IMR-90 (cell line): ENCODE results near the gene RPS6KA2.

ENCODE experiments used
- BHLHE40 ChIP-seq: fragments of 150-350 bp; IDR thresholded peaks from 2 replicates; pipeline ENCODE4 v1.6.1; 2016; ENCODE audit warnings: mild to moderate bottlenecking, low read depth, low read length
- CEBPB ChIP-seq: IDR thresholded peaks from 2 replicates; pipeline ENCODE4 v1.6.1; 2012; ENCODE audit warnings: low read depth, low read length, improper control_type of control experiment
- ELK1 ChIP-seq: fragments of 150-350 bp; IDR thresholded peaks from 2 replicates; pipeline ENCODE4 v1.6.1; 2016; ENCODE audit warnings: low read depth, mild to moderate bottlenecking, low read length, moderate library complexity, borderline replicate concordance
- FOS ChIP-seq: fragments of 150-350 bp; IDR thresholded peaks from 2 replicates; pipeline ENCODE4 v1.6.1; 2016; ENCODE audit warnings: low read depth, low read length
- MAFK ChIP-seq: IDR thresholded peaks from 2 replicates; pipeline ENCODE4 v1.6.1; 2012; ENCODE audit warnings: low read depth, low read length, improper control_type of control experiment
- MAZ ChIP-seq: IDR thresholded peaks from 2 replicates; pipeline ENCODE4 v1.6.1; 2012; ENCODE audit warnings: low read depth, mild to moderate bottlenecking, low read length, improper control_type of control experiment, moderate library complexity, borderline replicate concordance
- MXI1 ChIP-seq: IDR thresholded peaks from 2 replicates; pipeline ENCODE4 v1.6.1; 2012; ENCODE audit warnings: low read depth, mild to moderate bottlenecking, low read length, moderate library complexity, borderline replicate concordance
- NFE2L2 ChIP-seq: fragments of 150-350 bp; IDR thresholded peaks from 2 replicates; pipeline ENCODE4 v1.6.1; 2016; ENCODE audit warnings: low read depth, mild to moderate bottlenecking, low read length
- POLR2A ChIP-seq: IDR thresholded peaks from 2 replicates; pipeline ENCODE4 v1.6.1; 2012; ENCODE audit warnings: mild to moderate bottlenecking, low read depth, low read length
- RAD21 ChIP-seq: IDR thresholded peaks from 2 replicates; pipeline ENCODE4 v1.6.1; 2012; ENCODE audit warnings: low read length, improper control_type of control experiment
- RCOR1 ChIP-seq: IDR thresholded peaks from 2 replicates; pipeline ENCODE4 v1.6.1; 2012; ENCODE audit warnings: mild to moderate bottlenecking, low read length, improper control_type of control experiment; ENCODE audit not compliant: insufficient replicate concordance
- RFX5 ChIP-seq: IDR thresholded peaks from 2 replicates; pipeline ENCODE4 v1.8.0; 2012; ENCODE audit warnings: low read depth, mild to moderate bottlenecking, low read length, moderate library complexity
- SMC3 ChIP-seq: fragments of 150-350 bp; IDR thresholded peaks from 2 replicates; pipeline ENCODE4 v1.6.1; 2016; ENCODE audit warnings: low read depth, mild to moderate bottlenecking, antibody characterized with exemption, low read length, moderate library complexity
- TF ChIP-seq, protein P1 (sequence below): conservative IDR thresholded peaks from 2 replicates; pipeline ENCODE4 v1.5.1; 2012; ENCODE audit warnings: mild to moderate bottlenecking, low read depth, low read length, improper control_type of control experiment

DNA sequence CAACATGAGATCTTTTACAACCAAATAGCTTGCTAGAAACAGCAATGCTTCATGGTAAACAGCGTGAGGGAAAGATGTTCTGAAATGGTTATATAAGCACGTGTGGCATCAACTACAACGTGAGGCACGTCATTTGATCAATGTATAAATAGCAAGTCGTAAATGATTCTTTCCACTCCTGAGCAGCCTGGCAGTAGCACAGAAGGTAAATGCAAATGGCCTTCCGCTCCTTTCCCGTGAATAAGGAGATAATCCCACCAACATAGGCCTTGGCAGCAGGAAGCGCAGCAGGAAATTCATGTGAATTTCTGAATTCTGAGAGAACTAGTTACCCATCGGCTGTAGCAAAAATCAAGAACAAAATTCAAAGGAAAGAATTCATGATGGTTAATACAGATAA lies 17.0 kb downstream of the RPS6KA2 start:
- TF ChIP-seq RFX5 (no peak), NFE2L2 (no peak), POLR2A (no peak), RAD21 (no peak), FOS (no peak), MXI1 (no peak), BHLHE40 (no peak), RCOR1 (no peak), CEBPB (no peak), SMC3 (no peak), ELK1 (no peak), MAZ (no peak), MAFK (no peak)
- TF ChIP-seq, protein P1, sequence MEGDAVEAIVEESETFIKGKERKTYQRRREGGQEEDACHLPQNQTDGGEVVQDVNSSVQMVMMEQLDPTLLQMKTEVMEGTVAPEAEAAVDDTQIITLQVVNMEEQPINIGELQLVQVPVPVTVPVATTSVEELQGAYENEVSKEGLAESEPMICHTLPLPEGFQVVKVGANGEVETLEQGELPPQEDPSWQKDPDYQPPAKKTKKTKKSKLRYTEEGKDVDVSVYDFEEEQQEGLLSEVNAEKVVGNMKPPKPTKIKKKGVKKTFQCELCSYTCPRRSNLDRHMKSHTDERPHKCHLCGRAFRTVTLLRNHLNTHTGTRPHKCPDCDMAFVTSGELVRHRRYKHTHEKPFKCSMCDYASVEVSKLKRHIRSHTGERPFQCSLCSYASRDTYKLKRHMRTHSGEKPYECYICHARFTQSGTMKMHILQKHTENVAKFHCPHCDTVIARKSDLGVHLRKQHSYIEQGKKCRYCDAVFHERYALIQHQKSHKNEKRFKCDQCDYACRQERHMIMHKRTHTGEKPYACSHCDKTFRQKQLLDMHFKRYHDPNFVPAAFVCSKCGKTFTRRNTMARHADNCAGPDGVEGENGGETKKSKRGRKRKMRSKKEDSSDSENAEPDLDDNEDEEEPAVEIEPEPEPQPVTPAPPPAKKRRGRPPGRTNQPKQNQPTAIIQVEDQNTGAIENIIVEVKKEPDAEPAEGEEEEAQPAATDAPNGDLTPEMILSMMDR: no peak
